Body of pancreas (tissue), 4 donors: ENCODE results near the gene SSR2. TPM values are rescaled to one million over a fixed set of nuclear protein-coding genes. Genes with fewer than 3 reads are reported as not detected.
"Not testable (repeated sequence)": the region's sequence is repeated elsewhere in the genome, so short reads cannot be mapped to it uniquely, and the experiment has no call there.

Experiments used
- ATAC-seq: fragments of 150-250 bp; one replicate; pipeline ENCODE4 v1.9.1; 2016
- DNase-seq, 4 donors: peaks; one replicate each; pipeline ENCODE4 v3.0.0-alpha.2; 2019
- H3K27ac ChIP-seq, 4 donors: fragments of 200-600 bp; sonication (generic); 1 replicate in 3 of 4; 2 replicates in 1 of 4; pipeline versions ENCODE4 v1.5.1 to v1.6.1; 2016 to 2019; ENCODE audit warnings: mild to moderate bottlenecking in 1 of 4, mixed read lengths in 1 of 4, moderate library complexity in 1 of 4
- H3K27me3 ChIP-seq, 2 donors: fragments of 200-600 bp; sonication (generic); one replicate each; pipeline ENCODE4 v1.6.0; 2016; ENCODE audit warnings: mild to moderate bottlenecking in 1 of 2
- H3K36me3 ChIP-seq, 2 donors: fragments of 200-600 bp; sonication (generic); replicated peaks in 1 of 2; 2 replicates each; pipeline ENCODE4 v1.5.1; 2016; ENCODE audit warnings: low read depth in 2 of 2; ENCODE audit not compliant: insufficient read depth in 1 of 2
- H3K4me1 ChIP-seq: fragments of 200-600 bp; sonication (generic); one replicate; pipeline ENCODE4 v1.6.0; 2016
- H3K4me3 ChIP-seq, 2 donors: fragments of 200-600 bp; sonication (generic); 1 replicate in 1 of 2; 2 replicates in 1 of 2; pipeline ENCODE4 v1.5.1; 2016 to 2019
- H3K9me3 ChIP-seq, 3 donors: fragments of 200-600 bp; sonication (generic); 1 replicate in 2 of 3; 2 replicates in 1 of 3; pipeline ENCODE4 v1.5.1; 2016
- CTCF ChIP-seq, 7 experiments: fragments of 450-650 bp in 4 of 7; fragments of 200-600 bp in 3 of 7; sonication (generic) in 3 of 7; IDR thresholded peaks; one replicate each; pipeline ENCODE4 v1.5.1; 2016 to 2019; ENCODE audit warnings: antibody characterized with exemption in 7 of 7
- POLR2A ChIP-seq, 3 donors: fragments of 450-650 bp; IDR thresholded peaks; one replicate each; pipeline ENCODE4 v1.6.1; 2016; ENCODE audit warnings: antibody characterized with exemption in 3 of 3, mild to moderate bottlenecking in 2 of 3
- WGBS, 2 donors: methylation state at CpG; one replicate each; pipeline ENCODE4 v1.1.5; 2017; 5-methylcytosine and 5-hydroxymethylcytosine counted together
- intact Hi-C: fragments of 100-400 bp; cut with DNase I; formaldehyde crosslinking; loops from one replicate; pipeline ENCODE4 v1.15.1; 2023
- total RNA-seq, 2 donors: library from RNA; depleted of rRNA; stranded (reverse); fragments of >200 nt; gene quantifications; one replicate each; pipeline ENCODE4 v1.1.0, GENCODE V29; 2016

SSR2 gene
- total RNA-seq, 2 donors from 2014 or later = 179 to 291 TPM

- DNase-seq (peak in 1 of 4 donors; percentile 50), ATAC-seq (no peak)
- H3K9me3 ChIP-seq = no peaks in the 10 kb centered on the region
- H3K36me3 ChIP-seq = no peaks in the 10 kb centered on the region
- intact Hi-C loops = loop anchor here (5.0 kb wide), 1 partner anchor 48 kb away; the partner anchor contains the start of gene RXFP4
- TF ChIP-seq POLR2A (IDR thresholded peaks at IDR 0.05) = no peak
- TF ChIP-seq CTCF (IDR thresholded peaks at IDR 0.05) = no peak
- 75 to 76% methylated on average over 6 of the region's 6 CpGs for WGBS, 2 donors
- H3K27ac ChIP-seq = no peak overlapping the region
- no peaks in the 10 kb centered on the region for H3K27me3 ChIP-seq
- no peak overlapping the region for H3K4me3 ChIP-seq
- H3K4me1 ChIP-seq = no peaks in the 10 kb centered on the region
Measured at GRCh38 chr1:155990005-155990739, 30.6 kb downstream of the SSR2 start.

GRCh38 chr1:155989242-155990004 lies 31.3 kb downstream of the SSR2 start:
- Histone ChIP-seq H3K27me3 (no peaks in the 10 kb centered on the region), H3K9me3 (no peaks in the 10 kb centered on the region), H3K4me3 (no peak overlapping the region), H3K4me1 (no peaks in the 10 kb centered on the region), H3K36me3 (no peaks in the 10 kb centered on the region), H3K27ac (peak overlapping the region in 1 of 4 donors; percentile 2)
- 26 to 40% methylated on average over 3 to 9 of the region's 9 CpGs for WGBS, 2 donors
- DNase-seq (peak; percentile 66 to 72 (median 72)), ATAC-seq (peak; percentile 90)
- intact Hi-C loops = loop anchor here (5.0 kb wide), 1 partner anchor 47 kb away; the partner anchor contains the start of gene RXFP4
- peak; percentile 90 to 97 (median 95) for TF ChIP-seq CTCF (IDR thresholded peaks at IDR 0.05)
- TF ChIP-seq POLR2A (IDR thresholded peaks at IDR 0.05) = no peak

GRCh38 chr1:155984903-155985645 lies 35.7 kb downstream of the SSR2 start:
- WGBS, 2 donors = 83 to 86% methylated on average over 11 of the region's 11 CpGs
- H3K4me3 ChIP-seq, DNase-seq, H3K4me1 ChIP-seq, ATAC-seq, H3K9me3 ChIP-seq, H3K36me3 ChIP-seq, intact Hi-C loops, H3K27ac ChIP-seq, H3K27me3 ChIP-seq: not testable (repeated sequence)

GRCh38 chr1:155984341-155984740 lies 36.4 kb downstream of the SSR2 start:
- DNase-seq (peak in 2 of 4 donors; percentile 63 to 64), ATAC-seq (no peak)
- H3K4me3 ChIP-seq = no peak overlapping the region
- peak overlapping the region in 1 of 4 donors; percentile 12 for H3K27ac ChIP-seq
- WGBS, 2 donors = 39 to 50% methylated on average over 5 to 7 of the region's 7 CpGs
- intact Hi-C loops = no loop called here
- no peaks in the 10 kb centered on the region for H3K9me3 ChIP-seq
- TF ChIP-seq POLR2A (IDR thresholded peaks at IDR 0.05) (no peak), CTCF (IDR thresholded peaks at IDR 0.05) (no peak)
- H3K36me3 ChIP-seq = no peaks in the 10 kb centered on the region
- H3K27me3 ChIP-seq = no peaks in the 10 kb centered on the region
- H3K4me1 ChIP-seq = peaks cover 14% of the 10 kb centered on the region
